Tibial nerve (tissue), 4 donors: ENCODE data around the gene USP6NL. TPM values are rescaled to one million over a fixed set of nuclear protein-coding genes. Genes with fewer than 3 reads are reported as not detected.
A peak's percentile ranks its signal among the peaks of the same experiment; 100 is the strongest.

Experiments
- DNase-seq, 2 donors: peaks; one replicate each; pipeline ENCODE4 v3.0.0-alpha.2; 2019; ENCODE audit warnings: low spot score in 2 of 2
- H3K27ac ChIP-seq, 4 donors: fragments of 200-600 bp; sonication (generic) in 3 of 4; one replicate each; pipeline ENCODE4 v1.5.1; 2017 to 2019; ENCODE audit warnings: mild to moderate bottlenecking in 1 of 4
- H3K27me3 ChIP-seq, 2 donors: fragments of 200-600 bp; sonication (generic) in 1 of 2; one replicate each; pipeline versions ENCODE4 v1.5.1 to v1.6.0; 2017 to 2019
- H3K36me3 ChIP-seq, 3 donors: fragments of 200-600 bp; sonication (generic); one replicate each; pipeline ENCODE4 v1.5.1; 2018 to 2019
- H3K4me1 ChIP-seq, 4 donors: fragments of 200-600 bp; sonication (generic) in 3 of 4; one replicate each; pipeline ENCODE4 v1.5.1; 2017 to 2019
- H3K4me3 ChIP-seq, 4 donors: fragments of 200-600 bp; sonication (generic) in 3 of 4; one replicate each; pipeline ENCODE4 v1.5.1; 2017 to 2019; ENCODE audit warnings: mild to moderate bottlenecking in 1 of 4, moderate library complexity in 1 of 4
- H3K9me3 ChIP-seq, 4 donors: fragments of 200-600 bp; sonication (generic) in 3 of 4; one replicate each; pipeline ENCODE4 v1.5.1; 2017 to 2019
- EP300 ChIP-seq, 2 donors: sonication (generic); formaldehyde crosslinking; IDR thresholded peaks; one replicate each; pipeline ENCODE4 v1.6.1; 2017; ENCODE audit warnings: antibody characterized with exemption in 2 of 2, mild to moderate bottlenecking in 1 of 2
- POLR2A ChIP-seq, 2 donors: fragments of 450-650 bp; IDR thresholded peaks; one replicate each; pipeline ENCODE4 v1.6.1; 2017; ENCODE audit warnings: antibody characterized with exemption in 2 of 2, mild to moderate bottlenecking in 2 of 2, moderate library complexity in 2 of 2
- WGBS, 2 donors: methylation state at CpG; one replicate each; pipeline ENCODE4 v1.1.5; 2018; 5-methylcytosine and 5-hydroxymethylcytosine counted together
- total RNA-seq, 4 donors: library from RNA; depleted of rRNA; stranded (reverse); fragments of >200 nt; gene quantifications; one replicate each; pipeline ENCODE4 v1.1.0, GENCODE V29; 2016
- TF ChIP-seq, protein P1 (sequence below), 5 experiments: fragments of 200-600 bp in 3 of 5; fragments of 450-650 bp in 2 of 5; sonication (generic) in 3 of 5; IDR thresholded peaks; one replicate each; pipeline ENCODE4 v1.5.1; 2016 to 2019; ENCODE audit warnings: antibody characterized with exemption in 5 of 5, mild to moderate bottlenecking in 3 of 5, moderate library complexity in 2 of 5

Gene USP6NL
- total RNA-seq, 4 donors from 2014 or later = 21.8 to 33.9 (median 25.0) TPM

DNA sequence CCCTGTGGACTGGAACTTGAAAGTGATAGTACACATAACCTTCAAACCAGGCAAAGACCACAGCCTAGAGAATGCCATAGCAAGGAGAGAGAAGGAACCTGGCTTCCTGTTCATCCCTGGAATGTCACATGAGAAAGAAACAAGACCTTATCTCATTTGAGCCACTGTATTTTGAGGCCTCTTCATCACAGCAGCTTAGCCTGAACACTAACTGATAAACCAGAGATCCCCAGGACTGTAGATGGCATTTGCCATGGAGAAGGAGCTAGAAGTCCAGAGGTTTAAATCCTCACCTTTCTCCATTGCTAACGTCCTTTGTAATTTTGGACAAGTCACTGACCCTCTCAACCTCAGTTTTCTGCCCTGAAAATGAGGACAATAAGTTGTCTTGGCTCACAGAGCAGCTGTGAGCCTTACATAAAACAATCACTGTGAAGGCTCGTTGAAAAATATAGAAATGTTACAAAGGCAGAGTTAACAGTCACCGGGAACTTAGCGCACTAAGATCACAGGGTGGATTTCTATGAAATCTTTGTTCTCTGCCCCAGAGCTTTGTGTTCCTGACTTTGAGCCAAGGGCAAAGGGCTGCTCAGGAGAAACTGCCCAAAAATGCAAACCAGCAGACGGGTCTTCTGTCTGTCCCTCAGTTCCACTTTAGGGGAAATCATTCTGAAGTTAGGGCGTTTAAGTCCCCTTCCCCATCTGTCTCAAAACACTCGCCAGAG lies 197.0 kb downstream of the USP6NL start:
- 33 to 50% methylated on average over 7 of the region's 7 CpGs for WGBS, 2 donors
- Histone ChIP-seq H3K27ac (peak overlapping the region in 1 of 4 donors; percentile 1), H3K4me3 (no peak overlapping the region), H3K4me1 (peaks cover 0 to 5% (median 0%) of the 10 kb centered on the region in 4 donors), H3K9me3 (peaks cover 0 to 46% (median 7%) of the 10 kb centered on the region in 4 donors), H3K36me3 (no peaks in the 10 kb centered on the region), H3K27me3 (no peaks in the 10 kb centered on the region)
- TF ChIP-seq POLR2A (IDR thresholded peaks at IDR 0.05) = no peak
- TF ChIP-seq EP300 (IDR thresholded peaks at IDR 0.05) = no peak
- TF ChIP-seq, protein P1, sequence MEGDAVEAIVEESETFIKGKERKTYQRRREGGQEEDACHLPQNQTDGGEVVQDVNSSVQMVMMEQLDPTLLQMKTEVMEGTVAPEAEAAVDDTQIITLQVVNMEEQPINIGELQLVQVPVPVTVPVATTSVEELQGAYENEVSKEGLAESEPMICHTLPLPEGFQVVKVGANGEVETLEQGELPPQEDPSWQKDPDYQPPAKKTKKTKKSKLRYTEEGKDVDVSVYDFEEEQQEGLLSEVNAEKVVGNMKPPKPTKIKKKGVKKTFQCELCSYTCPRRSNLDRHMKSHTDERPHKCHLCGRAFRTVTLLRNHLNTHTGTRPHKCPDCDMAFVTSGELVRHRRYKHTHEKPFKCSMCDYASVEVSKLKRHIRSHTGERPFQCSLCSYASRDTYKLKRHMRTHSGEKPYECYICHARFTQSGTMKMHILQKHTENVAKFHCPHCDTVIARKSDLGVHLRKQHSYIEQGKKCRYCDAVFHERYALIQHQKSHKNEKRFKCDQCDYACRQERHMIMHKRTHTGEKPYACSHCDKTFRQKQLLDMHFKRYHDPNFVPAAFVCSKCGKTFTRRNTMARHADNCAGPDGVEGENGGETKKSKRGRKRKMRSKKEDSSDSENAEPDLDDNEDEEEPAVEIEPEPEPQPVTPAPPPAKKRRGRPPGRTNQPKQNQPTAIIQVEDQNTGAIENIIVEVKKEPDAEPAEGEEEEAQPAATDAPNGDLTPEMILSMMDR (IDR thresholded peaks at IDR 0.05) = no peak
- DNase-seq = no peak

DNA sequence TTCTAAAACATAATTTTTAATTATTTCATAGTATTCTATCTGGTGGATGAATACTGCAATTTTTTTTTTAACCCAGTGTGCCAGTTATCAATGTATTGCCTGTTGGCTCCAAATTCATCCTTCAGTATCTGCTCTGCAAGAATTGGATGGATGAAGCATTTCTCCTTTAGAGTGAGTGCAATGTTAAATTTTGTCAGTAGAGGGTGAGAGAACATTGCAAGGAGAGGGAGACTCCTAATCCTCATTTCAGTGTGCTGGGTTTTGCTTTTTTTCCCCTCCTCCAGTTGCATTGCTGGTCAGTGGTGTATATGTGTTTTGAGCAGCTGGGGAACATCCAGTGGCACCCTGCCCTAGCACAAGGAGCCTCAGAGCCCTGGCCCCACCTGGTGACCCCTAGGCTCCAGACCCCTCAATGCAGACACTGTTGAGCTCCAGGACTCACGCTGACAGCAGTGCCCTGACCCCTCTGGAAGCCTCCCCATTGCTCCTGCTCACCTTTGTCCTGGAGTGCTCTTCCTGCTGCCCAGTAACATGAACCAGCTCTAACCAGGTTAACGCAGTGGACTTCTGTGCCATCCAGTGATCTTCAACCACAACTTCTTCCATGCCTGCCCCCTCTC lies 199.4 kb downstream of the USP6NL start:
- Histone ChIP-seq H3K27ac (no peak overlapping the region), H3K9me3 (peaks cover 0 to 42% (median 7%) of the 10 kb centered on the region in 4 donors), H3K27me3 (no peaks in the 10 kb centered on the region), H3K4me3 (no peak overlapping the region), H3K4me1 (peaks cover 0 to 5% (median 0%) of the 10 kb centered on the region in 4 donors), H3K36me3 (no peaks in the 10 kb centered on the region)
- WGBS, 2 donors = 90 to 97% methylated on average over 2 of the region's 2 CpGs
- no peak for TF ChIP-seq POLR2A (IDR thresholded peaks at IDR 0.05)
- TF ChIP-seq, protein P1 (IDR thresholded peaks at IDR 0.05) = no peak
- TF ChIP-seq EP300 (IDR thresholded peaks at IDR 0.05) = no peak
- DNase-seq = no peak

DNA sequence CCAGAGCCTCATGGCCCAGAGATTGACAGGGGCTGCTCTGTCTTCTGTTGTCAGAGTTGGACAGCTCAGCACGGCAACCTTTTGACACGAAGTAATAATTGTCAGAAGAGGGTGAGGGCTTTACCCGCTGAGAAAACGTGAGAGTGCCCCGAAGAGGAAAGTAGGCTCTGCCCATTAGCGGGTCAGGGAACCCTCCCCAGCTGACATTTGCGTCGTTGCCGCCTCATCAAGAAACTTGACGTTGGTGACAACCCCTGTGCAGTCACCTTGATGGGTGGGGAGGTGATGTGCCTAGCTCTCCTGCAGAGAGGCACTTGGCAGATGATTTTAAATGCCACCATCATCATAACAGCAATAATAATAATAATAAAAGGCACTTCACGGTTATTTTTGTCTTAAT lies 202.1 kb downstream of the USP6NL start:
- no peak for DNase-seq
- TF ChIP-seq POLR2A (IDR thresholded peaks at IDR 0.05) = no peak
- no peak for TF ChIP-seq EP300 (IDR thresholded peaks at IDR 0.05)
- TF ChIP-seq, protein P1 (IDR thresholded peaks at IDR 0.05) = no peak
- WGBS, 2 donors = 65 to 73% methylated on average over 10 to 11 of the region's 11 CpGs

DNA sequence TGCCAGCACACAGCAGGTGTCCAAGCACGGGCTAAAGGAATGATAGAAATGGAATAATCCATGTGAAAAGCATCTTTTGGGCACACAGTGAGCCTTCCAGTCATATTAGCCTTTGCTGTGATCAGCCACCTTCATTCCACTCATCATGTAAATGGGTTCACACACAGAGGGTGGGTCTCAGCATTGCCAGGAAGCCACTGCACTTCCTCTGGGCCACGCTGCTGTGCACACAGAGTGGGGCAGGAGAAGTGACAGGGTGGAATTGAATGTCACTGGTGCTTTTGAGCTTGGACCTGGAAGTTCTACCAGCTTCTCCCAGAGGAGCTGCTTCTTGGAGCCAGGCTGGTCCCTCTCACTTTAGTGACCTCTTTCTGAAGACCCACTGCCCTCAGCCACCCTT lies 203.5 kb downstream of the USP6NL start:
- H3K4me3 ChIP-seq = no peak overlapping the region
- WGBS, 2 donors = 90 to 92% methylated on average over 2 of the region's 2 CpGs
- TF ChIP-seq, protein P1 (IDR thresholded peaks at IDR 0.05) = no peak
- TF ChIP-seq EP300 (IDR thresholded peaks at IDR 0.05) = no peak
- no peak for TF ChIP-seq POLR2A (IDR thresholded peaks at IDR 0.05)

More for the DNA sequence above, 202.1 kb downstream of the USP6NL start:
- H3K4me3 ChIP-seq = no peak overlapping the region
- H3K9me3 ChIP-seq = peaks cover 0 to 42% (median 7%) of the 10 kb centered on the region in 4 donors
- no peaks in the 10 kb centered on the region for H3K36me3 ChIP-seq
- H3K4me1 ChIP-seq = peaks cover 0 to 7% (median 0%) of the 10 kb centered on the region in 4 donors
- H3K27me3 ChIP-seq = no peaks in the 10 kb centered on the region
- no peak overlapping the region for H3K27ac ChIP-seq

DNA sequence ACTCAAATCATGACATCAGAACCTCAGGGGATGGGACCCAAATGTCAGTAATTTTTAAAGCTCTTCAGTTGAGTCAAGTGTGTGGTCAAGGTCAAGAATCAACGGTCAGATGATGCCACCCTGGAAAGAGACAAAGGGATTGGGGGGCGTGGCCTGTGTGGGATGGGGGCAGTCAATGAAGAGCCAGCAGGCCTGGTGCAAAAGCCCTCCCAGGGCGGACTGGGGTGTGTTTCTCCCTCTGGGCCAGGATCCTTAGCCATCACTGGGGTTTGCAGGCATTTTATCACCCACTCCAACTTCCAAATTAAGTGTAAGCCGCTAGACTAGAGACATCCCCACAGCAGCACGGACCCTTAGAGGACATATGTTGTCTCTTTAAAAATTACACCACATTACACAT lies 204.7 kb downstream of the USP6NL start:
- DNase-seq = no peak
- no peak overlapping the region for H3K4me3 ChIP-seq
- no peak overlapping the region for H3K27ac ChIP-seq
- 82 to 90% methylated on average over 5 of the region's 5 CpGs for WGBS, 2 donors
- peaks cover 0 to 5% (median 0%) of the 10 kb centered on the region in 4 donors for H3K4me1 ChIP-seq
- H3K27me3 ChIP-seq = no peaks in the 10 kb centered on the region
- H3K9me3 ChIP-seq = peaks cover 0 to 18% (median 0%) of the 10 kb centered on the region in 4 donors
- H3K36me3 ChIP-seq = no peaks in the 10 kb centered on the region
- TF ChIP-seq, protein P1 (IDR thresholded peaks at IDR 0.05) = no peak
- TF ChIP-seq EP300 (IDR thresholded peaks at IDR 0.05) (no peak), POLR2A (IDR thresholded peaks at IDR 0.05) (no peak)

More for the DNA sequence above, 203.5 kb downstream of the USP6NL start:
- Histone ChIP-seq H3K9me3 (peaks cover 0 to 30% (median 7%) of the 10 kb centered on the region in 4 donors), H3K4me1 (peaks cover 0 to 5% (median 0%) of the 10 kb centered on the region in 4 donors), H3K27me3 (no peaks in the 10 kb centered on the region), H3K27ac (no peak overlapping the region), H3K36me3 (no peaks in the 10 kb centered on the region)
- no peak for DNase-seq
